ENCODE data around the gene PDIA4. TPM values are rescaled to one million over a fixed set of nuclear protein-coding genes. Genes with fewer than 3 reads are reported as not detected.

The PDIA4 gene
- total RNA-seq, 1 experiment from 2014 or later: 191 TPM

GRCh38 chr7:148987751-148988512 lies 40.4 kb downstream of the PDIA4 start:
- DNase-seq (ENCODE audit: unreplicated experiment): peak; percentile 21
- Mint-ChIP-seq H3K4me3 (ENCODE audit: unreplicated experiment) (peak overlapping the region; percentile 92), H3K4me1 (ENCODE audit: insufficient read depth, unreplicated experiment) (peaks cover 29% of the 10 kb centered on the region), H3K27ac (ENCODE audit: low read depth, unreplicated experiment) (peak overlapping the region; percentile 80), H3K9me3 (ENCODE audit: unreplicated experiment) (no peaks in the 10 kb centered on the region), H3K27me3 (ENCODE audit: insufficient read depth, unreplicated experiment) (no peaks in the 10 kb centered on the region), H3K36me3 (ENCODE audit: insufficient read depth, unreplicated experiment) (peaks cover 9% of the 10 kb centered on the region)
- intact Hi-C loops (cut with micrococcal nuclease): loop anchor here (2.0 to 5.0 kb wide), 3 partner anchors 47 to 104 kb away; partner anchors contain the start of gene ZNF786
- CTCF ChIA-PET: interaction anchor here (0.6 to 1.2 kb wide), 9 partner anchors 14 to 692 kb away, joined by 3 to 5 read pairs (median 3); no protein-coding TSS in a partner anchor
- no peak for TF ChIP-seq CTCF (IDR thresholded peaks at IDR 0.05; ENCODE audit: unreplicated experiment)
- POLR2A ChIA-PET: interaction anchor here (0.6 to 2.4 kb wide), 12 partner anchors 12 to 622 kb away, joined by 3 to 20 read pairs (median 4); partner anchors contain the start of gene PDIA4
- no TSS peak for BruUV-seq (replicated peaks)

GRCh38 chr7:148987010-148987750 lies 41.1 kb downstream of the PDIA4 start:
- H3K4me1 Mint-ChIP-seq (ENCODE audit: insufficient read depth, unreplicated experiment): peaks cover 29% of the 10 kb centered on the region
- DNase-seq (ENCODE audit: unreplicated experiment): peak; percentile 89
- intact Hi-C loops (cut with micrococcal nuclease): loop anchor here (2.0 to 5.0 kb wide), 3 partner anchors 46 to 105 kb away; partner anchors contain the start of gene ZNF786
- no TSS peak for BruUV-seq (replicated peaks)
- no peak for TF ChIP-seq CTCF (IDR thresholded peaks at IDR 0.05; ENCODE audit: unreplicated experiment)
- H3K27me3 Mint-ChIP-seq (ENCODE audit: insufficient read depth, unreplicated experiment): no peaks in the 10 kb centered on the region
- ChIA-PET POLR2A (interaction anchor here (0.6 to 2.4 kb wide), 14 partner anchors 12 to 623 kb away, joined by 3 to 20 read pairs (median 3); partner anchors contain the start of gene PDIA4), CTCF (interaction anchor here (0.6 to 1.0 kb wide), 4 partner anchors 14 to 148 kb away, joined by 3 to 5 read pairs (median 4); no protein-coding TSS in a partner anchor)
- peaks cover 8% of the 10 kb centered on the region for H3K36me3 Mint-ChIP-seq (ENCODE audit: insufficient read depth, unreplicated experiment)
- H3K9me3 Mint-ChIP-seq (ENCODE audit: unreplicated experiment): no peaks in the 10 kb centered on the region
- peak overlapping the region; percentile 92 for H3K4me3 Mint-ChIP-seq (ENCODE audit: unreplicated experiment)
- H3K27ac Mint-ChIP-seq (ENCODE audit: low read depth, unreplicated experiment): peak overlapping the region; percentile 80

GRCh38 chr7:148986742-148987009 lies 41.6 kb downstream of the PDIA4 start:
- no TSS peak for BruUV-seq (replicated peaks)
- Mint-ChIP-seq H3K4me3 (ENCODE audit: unreplicated experiment) (peak overlapping the region; percentile 92), H3K4me1 (ENCODE audit: insufficient read depth, unreplicated experiment) (peaks cover 29% of the 10 kb centered on the region), H3K36me3 (ENCODE audit: insufficient read depth, unreplicated experiment) (peaks cover 8% of the 10 kb centered on the region), H3K27ac (ENCODE audit: low read depth, unreplicated experiment) (peak overlapping the region; percentile 80), H3K9me3 (ENCODE audit: unreplicated experiment) (peaks cover under 1% of the 10 kb centered on the region), H3K27me3 (ENCODE audit: insufficient read depth, unreplicated experiment) (no peaks in the 10 kb centered on the region)
- intact Hi-C loops (cut with micrococcal nuclease): loop anchor here (2.0 to 5.0 kb wide), 3 partner anchors 46 to 106 kb away; partner anchors contain the start of gene ZNF786
- ChIA-PET POLR2A (interaction anchor here (0.7 to 2.3 kb wide), 6 partner anchors 12 to 141 kb away, joined by 3 to 20 read pairs (median 3); partner anchors contain the start of gene PDIA4), CTCF (interaction anchor here (0.5 to 0.7 kb wide), 3 partner anchors 12 to 178 kb away, joined by 3 to 4 read pairs (median 4); no protein-coding TSS in a partner anchor)
- DNase-seq (ENCODE audit: unreplicated experiment): no peak
- no peak for TF ChIP-seq CTCF (IDR thresholded peaks at IDR 0.05; ENCODE audit: unreplicated experiment)
